ENCODE data around the gene CFAP107.

The CFAP107 gene

DNA sequence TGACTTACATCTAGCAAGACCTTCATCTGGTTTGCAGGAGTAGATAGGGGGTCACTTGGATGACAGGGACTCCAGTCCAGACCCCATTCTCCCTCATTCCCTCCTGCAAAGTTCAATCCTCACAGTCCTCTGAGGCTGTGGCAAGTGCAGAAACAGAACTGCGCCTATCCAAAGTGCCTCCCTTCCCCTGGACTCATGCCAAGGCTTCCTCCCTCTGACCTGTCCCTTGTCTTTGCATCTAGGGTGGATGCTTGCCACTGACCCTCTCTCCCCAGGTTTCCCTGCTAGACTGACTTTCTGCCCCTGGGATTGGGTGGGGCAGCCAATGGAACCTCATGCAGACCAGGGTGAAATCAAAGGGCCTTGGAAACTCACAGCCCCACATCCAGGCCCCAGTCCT, 63.9 kb downstream of the CFAP107 start:
- Histone ChIP-seq H3K4me3 (replicated peaks; ENCODE audit: low read depth, low read length) (no peak overlapping the region), H3K27me3 (replicated peaks; ENCODE audit: control insufficient read depth, insufficient read depth, low read length) (no peaks in the 10 kb centered on the region; the same call in 1 of the 2 replicates), H3K36me3 (ENCODE audit: control insufficient read depth, insufficient read depth, low read length) (no peaks in the 10 kb centered on the region)
- DNase-seq (ENCODE audit: extremely low read depth, insufficient read length) = no peak
- TF ChIP-seq, protein P1, sequence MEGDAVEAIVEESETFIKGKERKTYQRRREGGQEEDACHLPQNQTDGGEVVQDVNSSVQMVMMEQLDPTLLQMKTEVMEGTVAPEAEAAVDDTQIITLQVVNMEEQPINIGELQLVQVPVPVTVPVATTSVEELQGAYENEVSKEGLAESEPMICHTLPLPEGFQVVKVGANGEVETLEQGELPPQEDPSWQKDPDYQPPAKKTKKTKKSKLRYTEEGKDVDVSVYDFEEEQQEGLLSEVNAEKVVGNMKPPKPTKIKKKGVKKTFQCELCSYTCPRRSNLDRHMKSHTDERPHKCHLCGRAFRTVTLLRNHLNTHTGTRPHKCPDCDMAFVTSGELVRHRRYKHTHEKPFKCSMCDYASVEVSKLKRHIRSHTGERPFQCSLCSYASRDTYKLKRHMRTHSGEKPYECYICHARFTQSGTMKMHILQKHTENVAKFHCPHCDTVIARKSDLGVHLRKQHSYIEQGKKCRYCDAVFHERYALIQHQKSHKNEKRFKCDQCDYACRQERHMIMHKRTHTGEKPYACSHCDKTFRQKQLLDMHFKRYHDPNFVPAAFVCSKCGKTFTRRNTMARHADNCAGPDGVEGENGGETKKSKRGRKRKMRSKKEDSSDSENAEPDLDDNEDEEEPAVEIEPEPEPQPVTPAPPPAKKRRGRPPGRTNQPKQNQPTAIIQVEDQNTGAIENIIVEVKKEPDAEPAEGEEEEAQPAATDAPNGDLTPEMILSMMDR (IDR thresholded peaks at IDR 0.05; ENCODE audit: insufficient read depth, low read length, poor library complexity, severe bottlenecking) = no peak

DNA sequence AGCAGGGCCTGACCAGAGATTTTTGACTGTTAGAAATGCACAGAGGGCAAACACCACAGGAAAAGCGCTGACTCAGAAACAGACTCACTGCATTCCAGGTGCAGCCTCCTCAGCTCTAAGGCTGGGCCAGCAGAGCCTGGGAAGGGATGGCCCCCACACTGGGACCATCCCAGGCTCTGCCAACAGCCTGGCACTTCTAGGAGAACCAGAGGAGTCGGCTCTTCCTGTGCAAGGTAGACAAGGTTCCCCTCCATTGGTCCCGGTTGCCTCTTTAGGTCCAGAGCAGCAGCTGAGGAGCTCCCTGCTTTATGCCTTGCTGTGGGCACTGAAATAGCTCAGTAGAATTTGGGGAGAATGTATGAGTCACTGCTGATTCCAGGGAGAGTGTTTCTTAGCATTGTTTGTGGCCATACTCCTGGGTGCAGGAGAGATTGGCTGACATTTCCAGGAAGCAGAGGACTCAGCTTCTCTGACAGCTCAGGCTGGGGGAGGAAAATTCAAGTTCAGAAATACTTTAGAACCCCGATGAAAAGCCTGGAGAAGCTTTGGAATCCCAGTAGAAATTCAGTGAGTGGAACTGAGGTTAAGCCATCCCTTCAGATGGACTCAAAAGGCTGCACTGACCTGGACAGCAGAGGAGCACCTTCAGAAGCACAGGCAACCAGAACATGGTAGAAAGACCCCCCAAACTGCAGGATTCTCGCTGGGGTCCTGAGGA, 64.8 kb downstream of the CFAP107 start:
- no peak overlapping the region for H3K4me3 ChIP-seq (replicated peaks; ENCODE audit: low read depth, low read length)
- TF ChIP-seq, protein P1 (IDR thresholded peaks at IDR 0.05; ENCODE audit: insufficient read depth, low read length, poor library complexity, severe bottlenecking) = no peak
- DNase-seq (ENCODE audit: extremely low read depth, insufficient read length) = no peak
- H3K36me3 ChIP-seq (ENCODE audit: control insufficient read depth, insufficient read depth, low read length) = no peaks in the 10 kb centered on the region
- no peaks in the 10 kb centered on the region; the same call in 1 of the 2 replicates for H3K27me3 ChIP-seq (replicated peaks; ENCODE audit: control insufficient read depth, insufficient read depth, low read length)

DNA sequence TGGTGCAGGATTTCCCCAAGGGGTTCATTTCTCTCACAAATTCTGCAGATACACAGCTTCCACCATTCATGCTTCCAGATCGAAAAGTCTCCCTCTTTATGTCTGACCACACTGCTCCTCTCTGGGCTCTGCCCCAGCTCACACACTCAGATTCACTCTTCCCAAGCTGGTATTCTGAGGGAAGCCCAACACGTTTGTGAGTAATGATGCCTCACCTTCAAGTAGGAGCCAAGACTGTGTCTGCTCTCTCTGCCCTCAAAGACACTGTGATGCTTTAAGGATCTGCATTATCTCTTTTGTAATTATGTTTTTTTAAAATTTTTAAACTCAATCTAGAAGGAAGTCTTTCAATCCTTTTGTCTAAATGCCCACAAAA, 65.4 kb downstream of the CFAP107 start:
- DNase-seq (ENCODE audit: extremely low read depth, insufficient read length) = no peak
- Histone ChIP-seq H3K4me3 (replicated peaks; ENCODE audit: low read depth, low read length) (no peak overlapping the region), H3K36me3 (ENCODE audit: control insufficient read depth, insufficient read depth, low read length) (no peaks in the 10 kb centered on the region), H3K27me3 (replicated peaks; ENCODE audit: control insufficient read depth, insufficient read depth, low read length) (no peaks in the 10 kb centered on the region; the same call in 1 of the 2 replicates)
- TF ChIP-seq, protein P1 (IDR thresholded peaks at IDR 0.05; ENCODE audit: insufficient read depth, low read length, poor library complexity, severe bottlenecking) = no peak

All from GM06990 (cell line).